NCI-H1930 (cell line): ENCODE measurements around the gene HOXA2.
A peak's percentile ranks its signal among the peaks of the same experiment; 100 is the strongest.

Source experiments
- DNase-seq, 2 experiments: peaks; one replicate each; lab custom pipeline; 2025; lab: John Stamatoyannopoulos, UW

HOXA2 gene

GRCh38 chr7:27098578-27099451 is 3.7 kb downstream of the HOXA2 start:
- no peak for DNase-seq

DNA sequence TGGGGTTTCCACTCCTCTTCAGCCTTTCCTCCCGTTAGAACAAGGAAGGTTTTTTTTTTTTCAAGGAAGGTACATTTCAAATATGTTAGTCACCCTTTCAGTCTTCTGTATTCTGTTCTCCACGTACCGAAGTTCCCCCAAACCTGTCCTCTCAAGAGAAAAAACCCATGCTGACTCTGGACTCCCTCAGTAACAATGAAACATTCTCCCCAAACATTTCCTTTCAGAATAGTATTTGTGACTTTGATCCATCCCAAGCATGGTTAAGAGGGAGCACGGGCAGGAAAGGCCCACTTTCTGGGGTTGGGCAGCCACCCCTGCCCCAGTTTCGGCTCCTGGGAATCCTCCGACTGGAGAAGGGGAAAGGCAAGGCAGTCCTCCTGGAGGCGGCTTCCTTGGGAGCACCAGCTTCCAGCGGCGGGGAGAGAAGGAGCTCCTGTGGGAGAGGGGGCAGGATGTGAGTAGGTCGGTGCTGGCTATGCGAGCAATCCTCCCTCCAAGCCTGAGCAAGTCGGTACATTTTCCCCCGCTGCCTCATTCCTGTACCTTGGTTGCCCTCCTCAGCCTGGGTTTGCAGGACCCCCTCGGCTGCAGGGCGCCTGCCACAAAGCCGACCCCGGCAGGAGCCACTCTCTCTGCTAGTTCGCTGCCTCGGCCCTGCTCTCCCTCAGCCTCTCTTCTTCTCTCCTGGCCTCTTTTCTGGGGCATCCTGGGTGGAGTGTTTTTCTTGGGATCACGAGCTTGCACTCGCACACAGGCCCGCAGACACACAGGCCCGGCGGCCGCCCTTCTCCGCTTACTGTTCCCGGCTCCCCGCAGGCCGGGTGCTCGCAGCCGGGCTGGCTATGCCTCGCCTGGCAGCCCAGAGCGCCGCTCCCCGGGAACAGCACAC is 4.6 kb downstream of the HOXA2 start:
- DNase-seq, result no peak

- DNase-seq, result no peak
These were observed 5.5 kb downstream of the HOXA2 start for GRCh38 chr7:27096768-27097514.

DNA sequence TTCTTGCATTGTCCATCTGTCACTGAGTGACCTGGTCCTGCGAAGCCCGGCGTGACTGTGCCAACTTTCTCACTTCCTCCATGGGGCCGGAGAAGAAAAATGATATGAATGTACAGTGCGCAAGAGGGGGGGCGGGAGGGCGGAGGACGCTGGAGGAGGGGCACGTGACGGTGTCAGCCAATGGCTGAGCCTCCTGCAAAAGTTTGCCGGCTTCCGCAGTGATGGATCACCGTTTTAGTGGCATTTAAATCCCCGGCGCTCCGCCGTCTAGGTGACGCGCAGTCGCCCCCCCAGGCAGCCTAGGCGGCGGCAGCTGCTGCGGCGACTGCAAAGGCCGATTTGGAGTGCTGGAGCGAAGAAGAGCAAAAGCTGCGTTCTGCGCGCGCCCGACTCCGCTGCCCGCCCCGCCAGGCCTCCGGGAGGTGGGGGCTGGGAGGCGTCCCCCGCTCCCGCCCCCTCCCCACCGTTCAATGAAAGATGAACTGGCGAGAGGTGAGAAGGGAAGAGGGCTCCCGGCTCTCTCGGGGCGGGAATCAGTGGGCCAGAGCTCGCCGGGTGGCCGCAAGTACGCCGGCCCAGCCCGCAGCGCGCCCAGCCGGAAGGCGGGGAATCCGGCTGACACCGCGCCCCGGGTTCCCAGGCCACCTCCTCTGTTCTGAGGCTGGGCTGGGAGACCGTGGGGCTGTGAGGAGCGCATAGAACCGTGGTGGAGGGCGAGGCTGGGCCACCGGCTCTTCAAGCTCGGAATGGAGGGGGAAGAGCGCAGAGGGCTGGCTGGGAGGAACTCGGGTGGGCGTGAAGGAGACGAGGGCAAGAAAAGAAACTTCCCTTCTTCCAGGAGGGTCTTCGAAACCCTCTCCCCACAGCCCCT is 6.4 kb downstream of the HOXA2 start, which contains the start of gene HOXA1:
Gene HOXA1 (minus strand): TSS at position 104 of the 871 bp plus-strand sequence. CDS start 88 bp downstream, at position 16.
- DNase-seq, result peak; percentile 78 to 81

GRCh38 chr7:27095050-27095896 is 7.2 kb downstream of the HOXA2 start:
- no peak for DNase-seq

DNA sequence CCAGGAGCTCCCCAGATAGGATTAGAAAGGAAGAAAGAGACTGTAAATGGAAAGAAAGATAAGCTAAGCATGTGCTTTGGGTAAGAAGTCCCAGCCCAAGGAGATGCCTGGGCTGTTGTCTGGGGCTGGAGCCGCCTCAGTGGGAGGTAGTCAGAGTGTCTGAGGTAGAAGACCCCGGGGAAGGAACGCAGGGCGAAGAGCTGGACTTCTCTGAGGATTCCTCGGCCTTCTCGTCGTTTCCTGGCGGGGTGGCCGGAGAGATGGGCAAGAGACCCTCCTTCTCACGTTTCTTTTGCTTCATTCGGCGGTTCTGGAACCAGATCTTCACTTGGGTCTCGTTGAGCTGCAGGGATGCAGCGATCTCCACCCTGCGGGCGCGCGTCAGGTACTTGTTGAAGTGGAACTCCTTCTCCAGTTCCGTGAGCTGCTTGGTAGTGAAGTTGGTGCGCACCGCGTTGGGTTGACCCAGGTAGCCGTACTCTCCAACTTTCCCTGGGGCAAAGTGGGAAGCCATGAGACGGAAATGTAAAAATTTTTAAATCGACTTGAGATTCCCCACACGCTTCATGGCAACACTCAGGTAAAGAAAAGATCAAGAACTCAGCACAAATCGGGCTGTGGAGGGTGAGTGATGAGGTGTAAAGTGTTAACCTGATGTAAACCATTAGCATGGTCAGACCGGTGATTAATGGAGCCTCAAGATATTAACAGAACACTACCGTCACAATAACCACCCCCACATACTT is 8.0 kb downstream of the HOXA2 start:
- DNase-seq, result no peak

DNA sequence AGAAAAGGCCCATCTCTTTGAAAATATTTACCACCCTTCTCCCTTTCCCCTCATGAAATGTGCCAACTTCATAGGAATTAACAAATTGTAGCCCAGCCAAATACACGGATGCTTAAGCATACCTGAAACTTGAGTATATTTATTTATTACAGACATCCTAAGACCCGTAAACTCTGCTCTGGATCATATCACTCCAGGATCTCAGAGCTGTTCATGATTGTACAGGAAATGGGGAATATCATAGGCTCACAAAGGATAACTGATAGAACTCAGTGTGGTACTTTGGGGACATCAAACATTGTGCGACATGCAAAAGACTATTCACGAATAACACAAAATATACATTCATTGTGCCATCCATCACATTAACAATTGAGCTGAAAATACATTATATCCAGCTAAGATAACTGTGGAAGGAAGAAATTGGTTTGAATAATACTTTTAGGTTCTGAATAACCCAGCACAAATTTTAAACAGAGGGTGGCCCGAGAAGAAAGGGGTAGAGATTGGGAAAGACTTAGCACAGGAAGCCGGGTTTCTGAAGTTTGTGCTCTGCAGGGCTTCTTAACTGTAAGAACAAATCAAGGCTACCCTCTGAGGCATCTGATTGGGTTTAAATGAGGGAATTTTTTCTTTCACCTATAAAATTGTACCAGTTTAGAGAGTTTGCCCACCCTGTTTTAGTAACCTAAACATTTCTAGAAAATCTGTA is 9.1 kb downstream of the HOXA2 start:
- DNase-seq, result no peak

GRCh38 chr7:27092819-27093110 is 9.7 kb downstream of the HOXA2 start:
- no peak for DNase-seq

DNA sequence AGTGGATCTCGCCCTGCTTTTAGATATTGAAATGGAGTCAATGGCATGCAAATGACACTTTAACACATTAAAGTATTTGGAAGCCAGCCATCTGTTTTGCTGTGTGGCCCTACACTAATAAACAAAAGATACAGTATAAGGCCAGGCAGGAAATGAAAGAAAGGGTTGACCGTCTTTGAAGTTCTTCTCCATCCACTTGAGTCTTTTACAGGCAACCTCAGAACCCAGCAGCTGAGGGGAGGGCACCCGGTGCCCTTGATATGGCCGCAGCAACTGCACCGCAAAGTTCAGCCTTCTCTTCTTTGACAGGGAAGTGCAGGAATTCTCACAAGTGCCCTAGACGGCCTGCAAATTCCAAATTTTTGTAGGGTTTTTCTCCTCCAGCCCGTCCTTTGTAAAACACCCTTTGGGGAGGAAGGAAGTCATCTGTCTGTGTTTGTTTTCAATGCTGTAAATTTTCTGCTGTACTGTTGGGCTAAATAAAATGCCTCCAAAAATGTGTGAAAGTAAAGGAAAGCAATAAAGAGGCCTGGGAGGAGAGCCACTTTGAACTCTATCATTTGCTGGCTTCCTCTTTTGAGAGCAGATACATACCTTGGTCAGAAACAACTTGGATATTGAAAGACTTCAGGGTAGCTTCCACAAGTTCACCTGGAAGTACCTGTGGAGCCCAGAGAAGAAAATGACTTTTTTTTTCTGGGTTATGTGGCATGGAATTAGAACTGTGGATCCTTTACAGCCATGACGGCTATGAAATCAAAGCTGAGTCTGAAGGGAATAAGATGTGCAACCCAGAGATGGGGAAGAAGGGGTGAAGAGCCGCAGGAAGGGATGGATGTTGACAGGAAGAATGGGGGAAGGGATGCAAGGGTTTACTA is 10.3 kb downstream of the HOXA2 start:
- no peak for DNase-seq

- DNase-seq, result peak; percentile 46 to 81
These were observed 11.4 kb downstream of the HOXA2 start for GRCh38 chr7:27091105-27091504.

DNA sequence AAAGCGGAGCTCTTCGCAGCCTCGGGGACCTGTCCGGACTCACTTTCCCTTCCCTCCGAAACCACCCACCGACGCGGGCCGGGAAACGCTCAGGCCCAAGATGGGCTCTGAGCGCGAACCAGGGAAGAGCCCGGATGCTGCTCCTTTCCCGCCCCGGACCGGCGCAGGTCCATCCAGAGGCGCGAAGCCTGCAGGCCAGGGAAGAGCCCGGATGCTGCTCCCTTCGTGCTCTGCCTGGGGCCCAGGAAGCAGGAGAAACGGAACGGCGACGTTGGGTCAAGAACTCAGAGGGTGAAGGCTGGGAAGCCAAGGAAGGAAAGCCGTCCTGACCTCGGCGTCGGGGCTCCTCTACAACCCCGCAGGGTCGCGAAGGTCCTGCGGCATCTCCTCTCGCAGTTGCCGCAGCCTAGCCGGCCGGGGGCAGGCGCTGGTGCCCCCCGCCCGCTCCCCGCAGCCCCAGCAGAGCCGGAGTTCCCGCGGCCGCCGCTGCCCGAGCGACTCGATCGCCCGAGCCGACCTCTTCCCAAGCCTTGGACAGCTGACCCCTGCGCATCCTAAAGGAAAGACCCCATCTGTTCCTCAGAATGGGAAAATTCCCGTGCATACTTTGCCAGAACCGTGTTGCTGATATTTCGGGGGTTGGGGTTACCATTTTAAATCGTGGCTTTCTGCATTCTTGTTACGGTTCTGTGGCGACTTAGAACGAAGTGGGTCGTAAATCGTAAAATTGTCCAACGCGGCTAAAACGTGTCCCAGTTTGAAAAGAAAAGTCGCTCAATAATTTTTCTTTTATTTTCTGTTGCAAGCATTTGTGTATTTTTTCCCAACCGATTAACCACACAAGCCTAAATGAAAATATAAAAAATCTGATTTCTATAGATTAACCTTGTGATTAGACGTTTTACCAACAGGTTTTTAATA is 14.2 kb downstream of the HOXA2 start:
- DNase-seq, result no peak

GRCh38 chr7:27083646-27084045 is 18.8 kb downstream of the HOXA2 start:
- no peak for DNase-seq

DNA sequence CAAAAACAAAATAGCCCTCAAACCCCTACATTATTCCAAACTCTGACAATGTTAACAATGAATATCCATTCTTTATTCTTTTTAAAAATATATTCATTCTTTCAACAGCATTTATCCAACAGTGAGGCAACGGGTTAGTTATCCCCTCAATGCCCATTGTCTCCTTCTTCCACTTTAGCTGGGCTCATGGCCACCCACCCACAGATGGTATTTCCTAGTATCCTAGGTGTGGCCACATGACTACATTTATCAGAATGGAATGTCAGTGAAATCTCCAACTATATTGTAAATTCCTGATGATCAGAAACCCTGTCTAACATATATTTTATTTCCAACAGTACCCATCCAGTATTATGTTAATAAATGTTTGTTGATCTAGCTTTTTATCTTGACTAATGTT is 20.3 kb downstream of the HOXA2 start:
- DNase-seq, result no peak

DNA sequence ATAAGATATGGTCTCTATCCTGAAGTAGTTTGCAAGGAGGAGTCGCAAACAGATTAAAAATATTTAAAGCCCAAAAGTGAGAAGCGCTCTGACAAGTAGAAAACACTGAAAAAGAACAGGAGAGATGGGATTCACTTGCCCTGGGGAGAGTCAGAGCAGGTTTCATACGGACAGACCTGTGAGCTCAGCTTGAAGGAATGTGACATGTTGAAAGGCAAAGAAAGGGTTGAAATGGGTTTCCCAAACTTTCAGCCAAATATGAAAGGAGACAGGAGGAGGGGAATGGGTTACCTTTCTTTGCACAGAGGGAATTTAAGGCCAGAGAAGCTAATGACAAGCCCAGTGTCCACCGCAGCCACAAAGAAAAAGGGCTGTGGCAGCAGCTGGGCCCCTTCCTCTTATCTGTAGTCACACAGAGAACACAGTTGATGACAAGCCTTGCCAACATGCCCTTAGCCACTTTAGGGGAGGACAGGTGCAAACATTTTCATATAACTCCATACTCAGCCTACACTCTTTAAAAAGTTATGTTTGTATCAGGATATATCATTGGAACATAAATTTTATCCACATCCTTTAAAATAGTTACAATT is 21.5 kb downstream of the HOXA2 start:
- DNase-seq, result no peak

DNA sequence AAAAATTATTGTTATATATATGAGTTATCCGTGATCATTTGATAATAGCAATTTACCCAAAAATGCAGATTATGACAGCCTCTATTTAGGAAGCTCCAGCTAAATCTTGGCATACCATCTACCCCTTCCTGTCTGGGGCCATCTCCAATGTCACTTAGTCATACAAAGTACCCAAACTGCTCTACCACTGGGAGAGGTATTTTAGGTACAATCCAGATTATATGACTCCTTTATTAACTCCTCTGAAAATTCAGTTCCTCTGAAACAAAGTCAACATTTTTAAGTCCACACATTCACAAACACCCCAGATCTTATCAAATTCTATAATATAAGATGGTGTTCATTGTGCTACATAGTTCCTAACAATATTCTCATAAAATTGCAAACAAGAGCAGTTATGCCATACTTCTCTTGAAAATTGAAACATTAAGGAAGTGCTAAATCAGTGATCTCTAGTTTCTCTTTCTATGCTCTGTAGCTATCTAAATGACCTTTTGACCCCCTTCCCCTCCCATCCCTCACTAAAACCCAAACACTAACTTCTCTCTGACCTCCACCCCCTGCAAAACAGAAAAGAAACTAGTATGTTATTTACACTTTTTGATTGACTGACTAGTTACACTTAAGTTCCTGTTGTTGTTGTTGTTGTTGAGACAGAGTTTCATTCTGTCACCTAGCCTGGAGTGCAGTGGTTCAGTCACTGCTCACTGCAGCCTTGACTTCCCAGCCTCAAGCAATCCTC is 23.1 kb downstream of the HOXA2 start:
- DNase-seq, result no peak
